Loucy (cell line): Measurements from ENCODE around the gene USP20.
A peak's percentile ranks its signal among the peaks of the same experiment; 100 is the strongest.

ENCODE experiments used
- H2AFZ ChIP-seq: fragments of 200-600 bp; sonication (generic); 2 replicates; pipeline ENCODE4 v1.6.0; 2016; ENCODE audit warnings: antibody characterized with exemption, mild to moderate bottlenecking, low read length, moderate library complexity
- H3F3A ChIP-seq: fragments of 200-600 bp; 2 replicates; pipeline ENCODE4 v1.6.0; 2016; ENCODE audit warnings: antibody characterized with exemption, low read depth, mild to moderate bottlenecking
- H3K27me3 ChIP-seq: fragments of 200-600 bp; sonication (generic); 2 replicates; pipeline ENCODE4 v1.6.1; 2014; ENCODE audit warnings: low read length, mild to moderate bottlenecking; ENCODE audit not compliant: insufficient read depth, poor library complexity, severe bottlenecking
- H3K36me3 ChIP-seq: fragments of 200-600 bp; sonication (generic); 2 replicates; pipeline ENCODE4 v1.6.1; 2016; ENCODE audit warnings: low read length; ENCODE audit not compliant: insufficient read depth
- H3K4me1 ChIP-seq: fragments of 200-600 bp; sonication (generic); 2 replicates; pipeline ENCODE4 v1.5.1; 2014; ENCODE audit warnings: low read length, mild to moderate bottlenecking; ENCODE audit not compliant: insufficient read depth, poor library complexity, severe bottlenecking
- H3K4me2 ChIP-seq: fragments of 200-600 bp; sonication (generic); 2 replicates; pipeline ENCODE4 v1.6.0; 2014; ENCODE audit warnings: antibody characterized with exemption, low read length, low read depth, mild to moderate bottlenecking; ENCODE audit not compliant: poor library complexity, severe bottlenecking
- H3K4me3 ChIP-seq: fragments of 200-600 bp; sonication (generic); 2 replicates; pipeline ENCODE4 v1.5.1; 2014; ENCODE audit warnings: low read length, mild to moderate bottlenecking, mixed read lengths; ENCODE audit not compliant: poor library complexity, severe bottlenecking
- H3K79me2 ChIP-seq: fragments of 200-600 bp; sonication (generic); 2 replicates; pipeline ENCODE4 v1.6.1; 2014; ENCODE audit warnings: low read length; ENCODE audit not compliant: insufficient read depth
- H3K9ac ChIP-seq: fragments of 200-600 bp; sonication (generic); 2 replicates; pipeline ENCODE4 v1.6.0; 2014; ENCODE audit warnings: mild to moderate bottlenecking, low read depth, low read length, moderate library complexity; ENCODE audit not compliant: poor library complexity, severe bottlenecking
- H3K9me2 ChIP-seq: fragments of 200-600 bp; sonication (generic); replicated peaks from 2 replicates; pipeline ENCODE4 v1.6.1; 2016; ENCODE audit warnings: low read depth, low read length, mixed read lengths
- H3K9me3 ChIP-seq: fragments of 200-600 bp; sonication (generic); 2 replicates; pipeline ENCODE4 v1.6.1; 2014; ENCODE audit warnings: mild to moderate bottlenecking, antibody characterized with exemption, low read length, low read depth; ENCODE audit not compliant: insufficient read depth
- H4K20me1 ChIP-seq: fragments of 200-600 bp; sonication (generic); 2 replicates; pipeline ENCODE4 v1.6.0; 2014; ENCODE audit warnings: antibody characterized with exemption, low read length, mild to moderate bottlenecking; ENCODE audit not compliant: insufficient read depth, poor library complexity, severe bottlenecking
- CTCF ChIP-seq: fragments of 200-600 bp; sonication (generic); conservative IDR thresholded peaks from 2 replicates; pipeline ENCODE4 v1.5.1; 2014; ENCODE audit warnings: mild to moderate bottlenecking, antibody characterized with exemption, low read length
- EZH2phosphoT487 ChIP-seq: fragments of 200-600 bp; IDR thresholded peaks from 2 replicates; pipeline ENCODE4 v1.6.1; 2018; ENCODE audit warnings: antibody characterized with exemption, mild to moderate bottlenecking, moderate library complexity, borderline replicate concordance

Gene USP20

GRCh38 chr9:129854588-129855110, 19.4 kb downstream of the USP20 start:
- Histone ChIP-seq H3K4me2 (no peak overlapping the region), H3K79me2 (no peaks in the 10 kb centered on the region; the same call in 1 of the 2 replicates), H3K9ac (peak overlapping the region; percentile 8), H3K36me3 (peaks cover 14% of the 10 kb centered on the region; the same call in 1 of the 2 replicates), H3K4me3 (no peak overlapping the region), H4K20me1 (no peaks in the 10 kb centered on the region), H3K4me1 (peaks cover 35% of the 10 kb centered on the region), H2AFZ (no peak overlapping the region), H3K9me3 (no peaks in the 10 kb centered on the region), H3K27me3 (no peaks in the 10 kb centered on the region), H3F3A (0 out of 2 replicates have a peak, but pooled peaks cover 2% of the 10 kb centered on the region), H3K9me2 (no peaks in the 10 kb centered on the region)
- no peak for TF ChIP-seq CTCF
- no peak for TF ChIP-seq EZH2phosphoT487

GRCh38 chr9:129857207-129857606, 21.9 kb downstream of the USP20 start:
- TF ChIP-seq EZH2phosphoT487 (no peak), CTCF (no peak)
- Histone ChIP-seq H2AFZ (no peak overlapping the region), H3K9me3 (no peaks in the 10 kb centered on the region), H3K4me3 (no peak overlapping the region), H3K9ac (peak overlapping the region; percentile 72), H3K27me3 (no peaks in the 10 kb centered on the region), H3K79me2 (no peaks in the 10 kb centered on the region; the same call in 1 of the 2 replicates), H3F3A (0 out of 2 replicates have a peak, but pooled peaks cover 2% of the 10 kb centered on the region), H3K4me2 (peak overlapping the region; percentile 49), H3K36me3 (peaks cover 14% of the 10 kb centered on the region; the same call in 1 of the 2 replicates), H3K9me2 (no peaks in the 10 kb centered on the region), H3K4me1 (peaks cover 54% of the 10 kb centered on the region), H4K20me1 (no peaks in the 10 kb centered on the region)

GRCh38 chr9:129858167-129858962, 23.1 kb downstream of the USP20 start:
- Histone ChIP-seq H3K9ac (peak overlapping the region; percentile 72), H3K4me2 (no peak overlapping the region), H3F3A (0 out of 2 replicates have a peak, but pooled peaks cover 2% of the 10 kb centered on the region), H4K20me1 (no peaks in the 10 kb centered on the region), H3K9me3 (no peaks in the 10 kb centered on the region), H2AFZ (no peak overlapping the region), H3K27me3 (no peaks in the 10 kb centered on the region), H3K9me2 (no peaks in the 10 kb centered on the region), H3K36me3 (peaks cover 11% of the 10 kb centered on the region; the same call in 1 of the 2 replicates), H3K79me2 (no peaks in the 10 kb centered on the region; the same call in 1 of the 2 replicates), H3K4me1 (peaks cover 57% of the 10 kb centered on the region), H3K4me3 (no peak overlapping the region)
- TF ChIP-seq EZH2phosphoT487 (no peak), CTCF (no peak)
